HCT116 (cell line): ENCODE measurements around the gene PRRT1. TPM values are rescaled to one million over a fixed set of nuclear protein-coding genes. Genes with fewer than 3 reads are reported as not detected.

Experiments used
- ATAC-seq: fragments of 200-7000 bp; cut with Tn5 transposase; 2 replicates; pipeline ENCODE4 v1.9.1; 2020; ENCODE audit warnings: mild to moderate bottlenecking, moderate library complexity
- BruUV-seq: library from RNA; stranded (reverse); fragments of 400-500 nt; replicated peaks from 2 replicates; lab custom pipeline; 2021; lab: Mats Ljungman, UMichigan
- CTCF ChIA-PET: fragments of 300-600 bp; sonication (Branson Sonifier 250); formaldehyde crosslinking; loops from one replicate; lab custom pipeline; 2021; ENCODE audit warnings: antibody characterized with exemption; lab: Charles Lee
- POLR2A ChIA-PET: fragments of 300-600, 350-600 bp; sonication (Branson Sonifier 250); formaldehyde crosslinking; loops from one replicate; lab custom pipeline; 2021; ENCODE audit warnings: antibody characterized with exemption; lab: Charles Lee
- RAD21 ChIA-PET, 2 experiments: fragments of 300-600 bp; sonication (Branson Sonifier 250); formaldehyde crosslinking; loops; one replicate each; lab custom pipeline; 2023; ENCODE audit warnings: low total read pairs in 2 of 2; ENCODE audit not compliant: uncharacterized antibody in 2 of 2, unreplicated experiment in 2 of 2, low non-redundant PET in 1 of 2; lab: Charles Lee
- DNase-seq: peaks from one replicate; pipeline ENCODE4 v3.0.0-alpha.2; 2010; ENCODE audit warnings: low read depth, low spot score
- H2AFZ ChIP-seq: fragments of 200-600 bp; shearing (Covaris generic), sonication (generic); 2 replicates; pipeline ENCODE4 v1.6.1; 2017; ENCODE audit warnings: low read depth, mixed run types, mixed read lengths, antibody characterized with exemption, low read length; ENCODE audit not compliant: poor library complexity, severe bottlenecking
- H3K27ac ChIP-seq: 2 replicates; pipeline ENCODE4 v1.5.1; 2012; ENCODE audit warnings: low read depth, low read length
- H3K27me3 ChIP-seq: fragments of 200-600 bp; sonication (generic); 2 replicates; pipeline ENCODE4 v1.6.1; 2016; ENCODE audit warnings: mixed run types, low read length, mixed read lengths; ENCODE audit not compliant: insufficient read depth
- H3K36me3 ChIP-seq, 2 experiments: fragments of 200-500 bp in 1 of 2; fragments of 200-600 bp in 1 of 2; sonication (Bioruptor generic) in 1 of 2; sonication (generic) in 1 of 2; 2 replicates each; pipeline versions ENCODE4 v1.5.1 to v1.6.1; 2014 to 2016; ENCODE audit warnings: low read length in 2 of 2, inconsistent platforms in 1 of 2, mixed read lengths in 1 of 2, mixed run types in 1 of 2; ENCODE audit not compliant: insufficient read depth in 2 of 2, control insufficient read depth in 1 of 2
- H3K4me1 ChIP-seq, 2 experiments: fragments of 200-600 bp in 1 of 2; sonication (generic) in 1 of 2; 2 replicates each; pipeline versions ENCODE4 v1.5.1 to v1.6.1; 2012 to 2017; ENCODE audit warnings: low read length in 2 of 2, inconsistent platforms in 1 of 2, mild to moderate bottlenecking in 1 of 2, mixed read lengths in 1 of 2, mixed run types in 1 of 2, moderate library complexity in 1 of 2; ENCODE audit not compliant: insufficient read depth in 2 of 2, control insufficient read depth in 1 of 2
- H3K4me2 ChIP-seq: fragments of 200-600 bp; sonication (generic); 2 replicates; pipeline ENCODE4 v1.6.1; 2017; ENCODE audit warnings: mixed run types, low read length, mixed read lengths
- H3K4me3 ChIP-seq, 2 experiments: fragments of 200-600 bp in 1 of 2; sonication (generic) in 1 of 2; replicated peaks in 1 of 2; 2 replicates each; pipeline ENCODE4 v1.5.1; 2011 to 2016; ENCODE audit warnings: low read length in 2 of 2, control low read depth in 1 of 2, low read depth in 1 of 2, mild to moderate bottlenecking in 1 of 2, mixed read lengths in 1 of 2, mixed run types in 1 of 2
- H3K79me2 ChIP-seq: fragments of 200-600 bp; sonication (generic); 2 replicates; pipeline ENCODE4 v1.6.1; 2017; ENCODE audit warnings: mild to moderate bottlenecking, mixed run types, low read length, moderate library complexity, mixed read lengths; ENCODE audit not compliant: insufficient read depth
- H3K9ac ChIP-seq: fragments of 200-600 bp; sonication (generic); 2 replicates; pipeline ENCODE4 v1.6.1; 2016; ENCODE audit warnings: low read length, mixed read lengths
- H3K9me2 ChIP-seq: fragments of 200-600 bp; sonication (generic), shearing (Covaris generic); 2 replicates; pipeline ENCODE4 v1.6.1; 2017; ENCODE audit warnings: mixed run types, mild to moderate bottlenecking, moderate library complexity; ENCODE audit not compliant: insufficient read depth
- H3K9me3 ChIP-seq, 2 experiments: fragments of 200-500 bp in 1 of 2; fragments of 200-600 bp in 1 of 2; sonication (Bioruptor generic) in 1 of 2; sonication (generic) in 1 of 2; 2 replicates each; pipeline ENCODE4 v1.6.1; 2014 to 2017; ENCODE audit warnings: low read length in 2 of 2, mixed read lengths in 2 of 2, inconsistent platforms in 1 of 2, low read depth in 1 of 2, mild to moderate bottlenecking in 1 of 2, mixed run types in 1 of 2, moderate library complexity in 1 of 2; ENCODE audit not compliant: control insufficient read depth in 1 of 2, insufficient read depth in 1 of 2
- H4K20me1 ChIP-seq: fragments of 200-600 bp; sonication (generic), shearing (Covaris generic); 2 replicates; pipeline ENCODE4 v1.6.1; 2017; ENCODE audit warnings: mixed run types, mild to moderate bottlenecking, moderate library complexity; ENCODE audit not compliant: insufficient read depth
- CEBPB ChIP-seq: IDR thresholded peaks from 2 replicates; pipeline ENCODE4 v1.6.1; 2012; ENCODE audit warnings: low read depth
- CTCF ChIP-seq, 3 experiments: fragments of 200-600 bp in 1 of 3; sonication (generic) in 1 of 3; IDR thresholded peaks in 2 of 3; conservative IDR thresholded peaks in 1 of 3; 2 replicates each; pipeline ENCODE4 v1.5.1; 2012 to 2017; ENCODE audit warnings: low read depth in 2 of 3, low read length in 2 of 3, antibody characterized with exemption in 1 of 3, borderline replicate concordance in 1 of 3, control low read depth in 1 of 3, mild to moderate bottlenecking in 1 of 3, mixed read lengths in 1 of 3, mixed run types in 1 of 3, moderate library complexity in 1 of 3; ENCODE audit not compliant: insufficient read depth in 1 of 3
- EZH2phosphoT487 ChIP-seq: fragments of 200-600 bp; IDR thresholded peaks from 2 replicates; pipeline ENCODE4 v1.6.1; 2018; ENCODE audit warnings: antibody characterized with exemption, borderline replicate concordance
- SIN3A ChIP-seq: IDR thresholded peaks from 2 replicates; pipeline ENCODE4 v1.6.1; 2012; ENCODE audit warnings: low read depth
- SP1 ChIP-seq: IDR thresholded peaks from 2 replicates; pipeline ENCODE4 v1.6.1; 2012; ENCODE audit warnings: low read depth
- SRF ChIP-seq: IDR thresholded peaks from 2 replicates; pipeline ENCODE4 v1.6.1; 2012; ENCODE audit warnings: low read depth
- intact Hi-C: fragments of 100-400 bp; cut with micrococcal nuclease; formaldehyde crosslinking; loops from 2 replicates; pipeline ENCODE4 v1.10.0; 2022
- total RNA-seq: library from RNA; stranded (reverse); gene quantifications from one replicate; pipeline ENCODE4 v1.2.1, GENCODE V29; 2021; ENCODE audit not compliant: unreplicated experiment

The PRRT1 gene
- total RNA-seq, 1 experiment from 2014 or later: 6.1 TPM

GRCh38 chr6:32196682-32197616 is 45.2 kb upstream of the PRRT1 start:
- Histone ChIP-seq H2AFZ (no peak overlapping the region), H3K79me2 (no peaks in the 10 kb centered on the region), H4K20me1 (no peaks in the 10 kb centered on the region), H3K9me2 (no peaks in the 10 kb centered on the region), H3K36me3 (no peaks in the 10 kb centered on the region), H3K4me3 (peak overlapping the region; percentile 70 to 76), H3K4me1 (peaks cover 21 to 45% of the 10 kb centered on the region in 2 experiments), H3K27me3 (no peaks in the 10 kb centered on the region), H3K27ac (peak overlapping the region; percentile 99), H3K9me3 (no peaks in the 10 kb centered on the region), H3K9ac (peak overlapping the region; percentile 97), H3K4me2 (peak overlapping the region; percentile 89)
- DNase-seq (no peak), ATAC-seq (no peak)
- RAD21 ChIA-PET: no interaction called here
- intact Hi-C loops: loop anchor here (1.0 kb wide), 1 partner anchor 67 kb away; the partner anchor contains the start of gene FKBPL
- BruUV-seq: no TSS peak
- CTCF ChIA-PET: interaction anchor here (0.8 kb wide), 1 partner anchor 149 kb away, joined by 3 read pairs; no protein-coding TSS in a partner anchor
- TF ChIP-seq SRF: no peak
- 0 out of 6 replicates have a peak, but pooled peaks of 1 of the 3 experiments have one; percentile 4 for TF ChIP-seq CTCF (IDR thresholded peaks at IDR 0.05 in 2 of 3, conservative IDR thresholded peaks at IDR 0.05 in 1 of 3; ENCODE audit: borderline replicate concordance in 1 of 3, insufficient read depth in 1 of 3, low read depth in 2 of 3, low read length in 2 of 3)
- TF ChIP-seq SIN3A: no peak
- TF ChIP-seq EZH2phosphoT487: no peak
- no peak for TF ChIP-seq CEBPB
- TF ChIP-seq SP1: no peak
- POLR2A ChIA-PET: no interaction called here
